Neural cell (in vitro differentiated cells): ENCODE results near the gene EZR.

Experiments
- EP300 ChIP-seq: fragments of 450-650 bp; conservative IDR thresholded peaks from 2 replicates; pipeline ENCODE4 v1.6.1; 2014; ENCODE audit warnings: antibody characterized with exemption, mild to moderate bottlenecking, moderate library complexity; ENCODE audit not compliant: poor library complexity, severe bottlenecking
- TF ChIP-seq, protein P1 (sequence below): fragments of 450-650 bp; IDR thresholded peaks from 2 replicates; pipeline ENCODE4 v1.5.1; 2014; ENCODE audit warnings: antibody characterized with exemption, mild to moderate bottlenecking, moderate library complexity; ENCODE audit not compliant: poor library complexity, severe bottlenecking
- TF ChIP-seq, protein P2 (sequence below): IDR thresholded peaks from 2 replicates; pipeline ENCODE4 v1.6.1; 2012; ENCODE audit warnings: borderline replicate concordance

DNA sequence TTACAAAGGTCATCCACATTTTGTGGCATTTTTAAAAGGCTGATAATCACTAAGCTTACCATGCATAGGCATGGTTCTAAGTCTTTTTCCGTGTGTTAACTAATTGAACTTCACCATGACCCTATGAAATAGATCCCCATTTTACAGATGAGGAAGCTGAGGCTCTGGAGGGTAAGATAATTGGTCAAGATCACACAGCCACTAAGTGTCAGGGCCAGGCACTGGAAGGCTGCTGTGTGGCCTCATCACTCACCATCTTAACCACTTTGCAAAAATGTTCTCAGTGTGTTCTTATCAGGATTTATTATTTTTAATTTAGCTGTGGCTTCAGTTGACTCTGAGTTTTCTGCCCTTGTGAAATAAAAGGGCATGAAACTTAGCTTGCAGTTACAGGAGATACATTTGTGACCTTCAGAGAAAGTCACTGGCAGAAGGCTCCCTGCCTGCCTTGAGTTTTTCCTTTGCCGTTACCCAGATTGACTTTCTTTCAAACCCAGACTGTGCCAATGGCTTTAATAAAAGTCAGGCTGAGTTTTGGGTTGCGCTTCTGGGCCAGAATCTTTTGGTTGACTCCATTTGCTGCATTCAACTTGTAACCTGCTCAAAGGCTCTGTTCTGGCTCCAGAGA is 82.0 kb downstream of the EZR start:
- TF ChIP-seq, protein P1, sequence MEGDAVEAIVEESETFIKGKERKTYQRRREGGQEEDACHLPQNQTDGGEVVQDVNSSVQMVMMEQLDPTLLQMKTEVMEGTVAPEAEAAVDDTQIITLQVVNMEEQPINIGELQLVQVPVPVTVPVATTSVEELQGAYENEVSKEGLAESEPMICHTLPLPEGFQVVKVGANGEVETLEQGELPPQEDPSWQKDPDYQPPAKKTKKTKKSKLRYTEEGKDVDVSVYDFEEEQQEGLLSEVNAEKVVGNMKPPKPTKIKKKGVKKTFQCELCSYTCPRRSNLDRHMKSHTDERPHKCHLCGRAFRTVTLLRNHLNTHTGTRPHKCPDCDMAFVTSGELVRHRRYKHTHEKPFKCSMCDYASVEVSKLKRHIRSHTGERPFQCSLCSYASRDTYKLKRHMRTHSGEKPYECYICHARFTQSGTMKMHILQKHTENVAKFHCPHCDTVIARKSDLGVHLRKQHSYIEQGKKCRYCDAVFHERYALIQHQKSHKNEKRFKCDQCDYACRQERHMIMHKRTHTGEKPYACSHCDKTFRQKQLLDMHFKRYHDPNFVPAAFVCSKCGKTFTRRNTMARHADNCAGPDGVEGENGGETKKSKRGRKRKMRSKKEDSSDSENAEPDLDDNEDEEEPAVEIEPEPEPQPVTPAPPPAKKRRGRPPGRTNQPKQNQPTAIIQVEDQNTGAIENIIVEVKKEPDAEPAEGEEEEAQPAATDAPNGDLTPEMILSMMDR, result no peak
- TF ChIP-seq, protein P2, sequence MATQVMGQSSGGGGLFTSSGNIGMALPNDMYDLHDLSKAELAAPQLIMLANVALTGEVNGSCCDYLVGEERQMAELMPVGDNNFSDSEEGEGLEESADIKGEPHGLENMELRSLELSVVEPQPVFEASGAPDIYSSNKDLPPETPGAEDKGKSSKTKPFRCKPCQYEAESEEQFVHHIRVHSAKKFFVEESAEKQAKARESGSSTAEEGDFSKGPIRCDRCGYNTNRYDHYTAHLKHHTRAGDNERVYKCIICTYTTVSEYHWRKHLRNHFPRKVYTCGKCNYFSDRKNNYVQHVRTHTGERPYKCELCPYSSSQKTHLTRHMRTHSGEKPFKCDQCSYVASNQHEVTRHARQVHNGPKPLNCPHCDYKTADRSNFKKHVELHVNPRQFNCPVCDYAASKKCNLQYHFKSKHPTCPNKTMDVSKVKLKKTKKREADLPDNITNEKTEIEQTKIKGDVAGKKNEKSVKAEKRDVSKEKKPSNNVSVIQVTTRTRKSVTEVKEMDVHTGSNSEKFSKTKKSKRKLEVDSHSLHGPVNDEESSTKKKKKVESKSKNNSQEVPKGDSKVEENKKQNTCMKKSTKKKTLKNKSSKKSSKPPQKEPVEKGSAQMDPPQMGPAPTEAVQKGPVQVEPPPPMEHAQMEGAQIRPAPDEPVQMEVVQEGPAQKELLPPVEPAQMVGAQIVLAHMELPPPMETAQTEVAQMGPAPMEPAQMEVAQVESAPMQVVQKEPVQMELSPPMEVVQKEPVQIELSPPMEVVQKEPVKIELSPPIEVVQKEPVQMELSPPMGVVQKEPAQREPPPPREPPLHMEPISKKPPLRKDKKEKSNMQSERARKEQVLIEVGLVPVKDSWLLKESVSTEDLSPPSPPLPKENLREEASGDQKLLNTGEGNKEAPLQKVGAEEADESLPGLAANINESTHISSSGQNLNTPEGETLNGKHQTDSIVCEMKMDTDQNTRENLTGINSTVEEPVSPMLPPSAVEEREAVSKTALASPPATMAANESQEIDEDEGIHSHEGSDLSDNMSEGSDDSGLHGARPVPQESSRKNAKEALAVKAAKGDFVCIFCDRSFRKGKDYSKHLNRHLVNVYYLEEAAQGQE, result no peak
- no peak for TF ChIP-seq EP300
